ENCODE measurements around the gene DTNB. TPM values are rescaled to one million over a fixed set of nuclear protein-coding genes. Genes with fewer than 3 reads are reported as not detected.
A peak's percentile ranks its signal among the peaks of the same experiment; 100 is the strongest.

The DTNB gene
- total RNA-seq, 2 experiments from 2014 or later = 27.3 to 29.1 TPM

DNA sequence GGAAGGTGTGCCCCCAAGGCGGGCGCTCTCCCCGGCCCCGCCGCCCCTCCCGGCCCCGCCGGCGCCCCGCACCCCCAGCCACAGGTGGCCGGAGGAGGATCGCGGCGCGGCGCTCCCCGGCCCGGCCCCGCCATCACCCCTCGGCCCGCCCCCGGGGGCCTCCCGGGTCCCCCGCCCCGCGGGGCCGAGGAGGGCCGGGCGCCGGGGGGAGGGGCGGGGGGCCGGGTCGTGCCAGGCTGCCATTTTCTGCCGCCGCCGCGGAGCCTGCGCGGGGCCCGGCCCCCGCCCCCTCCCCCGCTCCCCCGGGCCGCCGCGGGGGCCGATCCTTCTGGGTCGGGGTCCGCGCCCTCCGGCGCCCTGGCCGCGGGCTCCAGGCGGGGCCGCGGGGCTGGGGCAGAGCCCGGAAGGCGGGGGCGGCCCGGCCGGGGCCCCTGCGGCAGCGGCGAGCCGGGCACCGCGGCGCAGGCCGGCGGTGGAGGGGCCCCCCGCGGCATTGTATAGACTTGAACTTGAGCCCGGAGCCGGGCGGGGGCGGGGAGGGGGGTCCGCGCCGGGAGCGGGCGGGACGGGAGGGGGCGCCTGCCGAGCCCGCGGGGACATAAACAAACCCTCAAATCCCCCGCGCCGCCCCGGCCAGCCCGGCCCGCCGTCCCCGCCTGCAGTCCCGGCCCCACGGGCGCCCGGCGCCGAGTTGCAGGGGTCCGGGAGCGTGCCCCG lies 332.2 kb downstream of the DTNB start:
- ChIA-PET CTCF (interaction anchor here (1.1 to 3.1 kb wide), 3 partner anchors 27 to 36 kb away, joined by 3 to 16 read pairs (median 11); no protein-coding TSS in a partner anchor), POLR2A (interaction anchor here (0.6 to 2.7 kb wide), 4 partner anchors 17 to 28 kb away, joined by 3 to 8 read pairs (median 5); no protein-coding TSS in a partner anchor)
- DNase-seq = peak; percentile 39
- intact Hi-C loops (cut with micrococcal nuclease) = loop anchor here (5.0 kb wide), 1 partner anchor 36 kb away; no protein-coding TSS in a partner anchor
- H3K27ac Mint-ChIP-seq = no peak overlapping the region
- H3K9me3 Mint-ChIP-seq = no peaks in the 10 kb centered on the region
- no peaks in the 10 kb centered on the region for H3K27me3 Mint-ChIP-seq
- H3K4me3 Mint-ChIP-seq = no peak overlapping the region
- H3K4me1 Mint-ChIP-seq (ENCODE audit: low read depth) = peaks cover 61% of the 10 kb centered on the region
- peak; percentile 3 for ATAC-seq
- H3K36me3 Mint-ChIP-seq (ENCODE audit: low read depth) = peaks cover 13% of the 10 kb centered on the region
- TF ChIP-seq, protein P1, sequence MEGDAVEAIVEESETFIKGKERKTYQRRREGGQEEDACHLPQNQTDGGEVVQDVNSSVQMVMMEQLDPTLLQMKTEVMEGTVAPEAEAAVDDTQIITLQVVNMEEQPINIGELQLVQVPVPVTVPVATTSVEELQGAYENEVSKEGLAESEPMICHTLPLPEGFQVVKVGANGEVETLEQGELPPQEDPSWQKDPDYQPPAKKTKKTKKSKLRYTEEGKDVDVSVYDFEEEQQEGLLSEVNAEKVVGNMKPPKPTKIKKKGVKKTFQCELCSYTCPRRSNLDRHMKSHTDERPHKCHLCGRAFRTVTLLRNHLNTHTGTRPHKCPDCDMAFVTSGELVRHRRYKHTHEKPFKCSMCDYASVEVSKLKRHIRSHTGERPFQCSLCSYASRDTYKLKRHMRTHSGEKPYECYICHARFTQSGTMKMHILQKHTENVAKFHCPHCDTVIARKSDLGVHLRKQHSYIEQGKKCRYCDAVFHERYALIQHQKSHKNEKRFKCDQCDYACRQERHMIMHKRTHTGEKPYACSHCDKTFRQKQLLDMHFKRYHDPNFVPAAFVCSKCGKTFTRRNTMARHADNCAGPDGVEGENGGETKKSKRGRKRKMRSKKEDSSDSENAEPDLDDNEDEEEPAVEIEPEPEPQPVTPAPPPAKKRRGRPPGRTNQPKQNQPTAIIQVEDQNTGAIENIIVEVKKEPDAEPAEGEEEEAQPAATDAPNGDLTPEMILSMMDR (IDR thresholded peaks at IDR 0.05) = no peak

DNA sequence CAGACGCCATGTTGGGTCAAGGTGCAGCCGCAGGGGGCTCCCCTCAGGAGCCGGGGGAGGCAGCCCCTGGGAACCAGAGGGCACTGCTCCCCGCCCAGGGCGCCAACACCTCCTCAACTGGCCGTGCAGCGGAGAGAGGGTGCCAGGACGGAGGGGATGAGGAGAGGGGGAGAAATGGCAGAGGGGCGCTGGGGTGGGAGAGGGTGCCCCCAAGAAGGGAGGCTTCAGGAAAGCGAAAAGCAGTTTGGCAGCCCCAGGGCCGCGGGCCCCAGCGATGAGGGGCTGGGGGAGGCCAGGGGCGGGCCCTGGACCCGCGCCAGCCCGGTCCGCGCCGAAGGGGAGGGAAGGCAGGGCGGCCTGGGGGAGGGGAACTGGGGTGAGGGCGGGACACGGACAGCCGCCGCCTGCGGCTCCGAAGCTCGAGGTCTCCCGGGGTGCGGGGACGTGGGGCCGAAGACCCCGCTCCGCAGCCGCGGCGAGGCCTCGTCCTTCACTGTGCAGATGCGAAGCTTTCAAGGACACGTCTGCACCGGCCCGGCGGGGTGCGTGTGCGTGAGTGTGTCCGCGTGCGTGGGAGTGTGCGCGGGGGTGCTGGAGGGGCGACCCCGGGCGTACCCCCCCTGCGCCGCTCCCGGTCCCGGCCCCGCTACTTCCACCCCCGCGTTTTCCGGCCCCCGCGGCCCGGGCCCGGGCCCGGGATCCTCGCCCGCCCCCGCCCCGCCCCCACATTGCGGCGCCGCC lies 333.0 kb downstream of the DTNB start:
- TF ChIP-seq, protein P1 (IDR thresholded peaks at IDR 0.05) = no peak
- Mint-ChIP-seq H3K36me3 (ENCODE audit: low read depth) (peaks cover 13% of the 10 kb centered on the region), H3K4me3 (peak overlapping the region; percentile 69), H3K27me3 (no peaks in the 10 kb centered on the region), H3K9me3 (no peaks in the 10 kb centered on the region), H3K4me1 (ENCODE audit: low read depth) (peaks cover 63% of the 10 kb centered on the region), H3K27ac (peak overlapping the region; percentile 75)
- ChIA-PET CTCF (interaction anchor here (1.0 to 3.1 kb wide), 6 partner anchors 22 to 66 kb away, joined by 3 to 16 read pairs (median 5); no protein-coding TSS in a partner anchor), POLR2A (interaction anchor here (0.6 to 2.7 kb wide), 8 partner anchors 12 to 113 kb away, joined by 3 to 8 read pairs (median 4); no protein-coding TSS in a partner anchor)
- DNase-seq = peak; percentile 40
- intact Hi-C loops (cut with micrococcal nuclease) = loop anchor here (5.0 kb wide), 1 partner anchor 37 kb away; no protein-coding TSS in a partner anchor
- no peak for ATAC-seq

DNA sequence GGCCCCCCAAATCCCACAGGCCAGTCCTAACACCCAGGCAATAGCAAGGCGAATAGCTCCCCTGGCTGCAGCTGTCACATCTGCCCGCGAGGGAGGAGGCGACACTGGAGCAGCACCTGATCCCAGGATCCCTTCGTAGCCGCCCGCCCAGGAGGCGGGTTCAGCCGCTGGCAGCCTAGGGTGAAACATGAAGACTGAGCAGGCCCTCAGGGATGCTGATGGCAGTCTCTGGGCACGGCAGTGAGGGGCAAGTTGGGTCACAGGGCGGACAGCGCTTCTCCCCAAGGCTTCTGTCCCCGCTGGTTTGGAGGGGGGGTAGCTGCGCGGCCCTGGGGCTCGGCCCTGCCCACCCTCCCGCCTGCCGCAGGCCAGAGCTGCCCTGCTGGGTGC lies 333.6 kb downstream of the DTNB start:
- TF ChIP-seq, protein P1 (IDR thresholded peaks at IDR 0.05) = no peak
- CTCF ChIA-PET = interaction anchor here (1.0 to 3.1 kb wide), 6 partner anchors 23 to 66 kb away, joined by 3 to 16 read pairs (median 5); no protein-coding TSS in a partner anchor

DNA sequence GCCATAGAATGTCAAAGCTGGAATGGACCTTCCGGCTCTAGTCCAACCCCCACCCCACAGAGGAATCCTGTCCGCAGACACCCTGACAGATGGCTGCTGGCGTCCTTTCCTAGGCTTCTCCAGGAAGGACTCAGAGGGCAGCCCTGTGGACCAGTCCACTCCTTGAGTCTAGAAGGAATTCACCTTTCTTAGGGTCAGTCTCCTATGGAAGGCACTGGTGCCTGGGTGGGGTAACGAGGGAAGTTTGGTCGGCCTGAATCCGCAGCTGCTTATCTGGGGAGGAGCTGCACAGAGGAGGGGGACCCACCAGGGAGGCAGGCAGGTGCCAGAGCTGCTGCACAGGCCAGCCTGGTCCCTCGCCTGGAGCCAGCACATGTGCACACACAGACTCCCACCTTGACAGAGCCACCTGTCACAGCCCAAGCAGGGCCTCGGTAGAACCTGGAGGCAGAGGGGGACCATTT lies 334.1 kb downstream of the DTNB start:
- H3K4me3 Mint-ChIP-seq = peak overlapping the region; percentile 69
- ChIA-PET POLR2A (interaction anchor here (0.8 to 4.8 kb wide), 11 partner anchors 11 to 158 kb away, joined by 3 to 26 read pairs (median 5); no protein-coding TSS in a partner anchor), CTCF (interaction anchor here (1.0 to 3.2 kb wide), 6 partner anchors 23 to 65 kb away, joined by 3 to 19 read pairs (median 8); no protein-coding TSS in a partner anchor)
- no peak for DNase-seq
- peaks cover 66% of the 10 kb centered on the region for H3K4me1 Mint-ChIP-seq (ENCODE audit: low read depth)
- TF ChIP-seq, protein P1 (IDR thresholded peaks at IDR 0.05) = no peak
- peaks cover 13% of the 10 kb centered on the region for H3K36me3 Mint-ChIP-seq (ENCODE audit: low read depth)
- intact Hi-C loops (cut with micrococcal nuclease) = no loop called here
- ATAC-seq = no peak
- H3K9me3 Mint-ChIP-seq = no peaks in the 10 kb centered on the region
- H3K27me3 Mint-ChIP-seq = no peaks in the 10 kb centered on the region
- peak overlapping the region; percentile 76 for H3K27ac Mint-ChIP-seq

More for the DNA sequence above, 333.6 kb downstream of the DTNB start:
- peaks cover 13% of the 10 kb centered on the region for H3K36me3 Mint-ChIP-seq (ENCODE audit: low read depth)
- intact Hi-C loops (cut with micrococcal nuclease) = loop anchor here (5.0 kb wide), 1 partner anchor 38 kb away; no protein-coding TSS in a partner anchor
- peak overlapping the region; percentile 76 for H3K27ac Mint-ChIP-seq
- peak; percentile 32 for DNase-seq
- POLR2A ChIA-PET = interaction anchor here (0.7 to 2.7 kb wide), 11 partner anchors 11 to 158 kb away, joined by 3 to 8 read pairs (median 3); no protein-coding TSS in a partner anchor
- H3K4me3 Mint-ChIP-seq = peak overlapping the region; percentile 69
- H3K4me1 Mint-ChIP-seq (ENCODE audit: low read depth) = peaks cover 63% of the 10 kb centered on the region
- H3K9me3 Mint-ChIP-seq = no peaks in the 10 kb centered on the region
- ATAC-seq = no peak
- no peaks in the 10 kb centered on the region for H3K27me3 Mint-ChIP-seq
